BLaER1 (cell line): ENCODE data around the gene TRAF2.
"Not testable (repeated sequence)": the region's sequence is repeated elsewhere in the genome, so short reads cannot be mapped to it uniquely, and the experiment has no call there.

Source experiments
- H3K27ac ChIP-seq: shearing (Covaris generic); formaldehyde crosslinking; 2 replicates; pipeline ENCODE4 v1.8.1; 2022
- H3K27me3 ChIP-seq: shearing (Covaris generic); formaldehyde crosslinking; 2 replicates; pipeline ENCODE4 v1.8.1; 2022
- H3K36me3 ChIP-seq: shearing (Covaris generic); formaldehyde crosslinking; 2 replicates; pipeline ENCODE4 v1.8.1; 2022
- H3K4me1 ChIP-seq: shearing (Covaris generic); formaldehyde crosslinking; 2 replicates; pipeline ENCODE4 v1.8.1; 2022
- H3K4me2 ChIP-seq: shearing (Covaris generic); formaldehyde crosslinking; 2 replicates; pipeline ENCODE4 v1.8.1; 2022
- H3K4me3 ChIP-seq: shearing (Covaris generic); formaldehyde crosslinking; 2 replicates; pipeline ENCODE4 v1.8.1; 2022
- H3K9ac ChIP-seq: shearing (Covaris generic); formaldehyde crosslinking; 2 replicates; pipeline ENCODE4 v1.8.1; 2022
- H3K9me3 ChIP-seq: shearing (Covaris generic); formaldehyde crosslinking; 2 replicates; pipeline ENCODE4 v1.8.1; 2022
- H4K20me1 ChIP-seq: shearing (Covaris generic); formaldehyde crosslinking; 2 replicates; pipeline ENCODE4 v1.8.1; 2022
- Cebpa-rat ChIP-seq: shearing (Covaris generic); IDR thresholded peaks from 2 replicates; pipeline ENCODE4 v1.8.1; 2022

Gene TRAF2

GRCh38 chr9:136858844-136859757 is 27.2 kb upstream of the TRAF2 start:
- peak overlapping the region; percentile 72 for H3K9ac ChIP-seq
- H3K27ac ChIP-seq: peak overlapping the region; percentile 77
- peaks cover 55% of the 10 kb centered on the region for H3K36me3 ChIP-seq

DNA sequence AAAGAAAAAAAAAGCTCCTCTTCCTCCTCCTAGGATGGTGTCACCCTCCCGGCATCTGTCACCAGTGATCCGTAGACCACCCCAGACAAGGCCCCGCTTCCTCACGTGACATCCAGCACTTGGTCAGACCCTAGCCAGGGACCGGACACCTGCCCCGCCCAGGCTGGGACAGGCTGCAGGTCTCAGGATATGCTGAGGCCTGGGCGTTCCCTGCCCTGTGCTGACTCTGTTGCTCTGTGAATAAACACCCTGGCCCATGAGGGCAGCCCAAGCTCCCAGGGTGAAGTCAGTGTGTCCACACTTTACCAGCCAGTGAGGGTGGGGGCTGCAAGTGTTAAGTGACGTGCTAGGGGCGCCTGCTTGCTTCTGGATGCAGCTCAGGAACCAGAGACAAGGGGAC is 25.8 kb upstream of the TRAF2 start:
- Histone ChIP-seq H3K9me3 (no peaks in the 10 kb centered on the region), H3K27me3 (no peaks in the 10 kb centered on the region), H3K4me3 (no peak overlapping the region), H3K4me2 (peak overlapping the region; percentile 95), H3K9ac (peak overlapping the region; percentile 29; the same call in 1 of the 2 replicates), H4K20me1 (peaks cover 100% of the 10 kb centered on the region), H3K36me3 (peaks cover 62% of the 10 kb centered on the region), H3K27ac (0 out of 2 replicates have a peak overlapping the region, but pooled peaks have one; percentile 18), H3K4me1 (peaks cover 86% of the 10 kb centered on the region)
- TF ChIP-seq Cebpa-rat: no peak

More at GRCh38 chr9:136858844-136859757, 27.2 kb upstream of the TRAF2 start:
- Histone ChIP-seq H3K4me1 (peaks cover 87% of the 10 kb centered on the region), H3K9me3 (no peaks in the 10 kb centered on the region), H3K27me3 (no peaks in the 10 kb centered on the region), H3K4me3 (peak overlapping the region; percentile 4), H4K20me1 (peaks cover 100% of the 10 kb centered on the region), H3K4me2 (peak overlapping the region; percentile 95)
- TF ChIP-seq Cebpa-rat: no peak

DNA sequence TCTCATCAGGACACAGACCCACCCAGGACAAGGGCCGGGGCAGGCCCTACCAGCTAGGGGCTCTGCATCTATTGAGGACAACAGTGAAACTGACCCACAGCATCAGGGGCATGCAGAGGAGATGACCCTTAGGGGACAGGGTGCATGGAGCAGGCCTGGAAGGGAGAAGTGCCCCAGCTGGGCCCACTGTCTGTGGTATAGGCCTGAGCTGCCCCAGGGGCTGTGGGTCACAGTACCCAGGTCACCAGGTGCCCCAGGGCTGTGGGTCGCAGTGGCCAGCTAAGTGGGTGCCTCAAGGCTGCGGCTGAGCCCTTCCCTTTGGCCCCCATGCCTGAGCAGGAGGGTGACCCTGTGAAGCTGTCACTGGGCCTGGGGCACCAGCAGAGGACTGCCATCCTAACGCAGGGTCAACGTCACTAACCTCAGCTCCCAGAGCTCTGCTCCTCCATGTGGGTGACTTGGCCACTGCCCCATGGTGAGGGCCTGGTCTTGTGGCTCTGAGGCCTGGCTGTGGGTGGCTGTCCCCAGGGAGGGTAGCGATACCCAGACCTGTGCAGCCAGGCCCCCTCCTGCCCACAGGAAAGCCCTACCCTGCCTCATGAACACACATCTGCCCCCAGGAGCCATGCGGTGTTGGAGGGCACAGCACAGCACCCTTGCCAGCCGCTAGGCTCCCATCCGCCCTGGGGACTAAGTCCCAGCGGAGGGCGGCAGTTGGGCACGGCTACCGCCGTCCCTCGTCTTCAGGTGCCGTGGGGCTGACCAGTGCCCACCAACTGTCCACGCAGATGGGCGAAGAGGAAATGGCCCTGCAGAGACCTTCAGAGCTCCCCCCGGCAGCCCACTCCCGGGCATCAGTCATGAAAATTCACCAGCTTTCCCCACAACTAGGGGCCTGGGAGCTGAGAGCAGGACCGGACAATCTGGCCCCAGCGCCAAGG is 25.1 kb upstream of the TRAF2 start:
- peaks cover 62% of the 10 kb centered on the region for H3K36me3 ChIP-seq
- H3K4me1 ChIP-seq: peaks cover 79% of the 10 kb centered on the region

DNA sequence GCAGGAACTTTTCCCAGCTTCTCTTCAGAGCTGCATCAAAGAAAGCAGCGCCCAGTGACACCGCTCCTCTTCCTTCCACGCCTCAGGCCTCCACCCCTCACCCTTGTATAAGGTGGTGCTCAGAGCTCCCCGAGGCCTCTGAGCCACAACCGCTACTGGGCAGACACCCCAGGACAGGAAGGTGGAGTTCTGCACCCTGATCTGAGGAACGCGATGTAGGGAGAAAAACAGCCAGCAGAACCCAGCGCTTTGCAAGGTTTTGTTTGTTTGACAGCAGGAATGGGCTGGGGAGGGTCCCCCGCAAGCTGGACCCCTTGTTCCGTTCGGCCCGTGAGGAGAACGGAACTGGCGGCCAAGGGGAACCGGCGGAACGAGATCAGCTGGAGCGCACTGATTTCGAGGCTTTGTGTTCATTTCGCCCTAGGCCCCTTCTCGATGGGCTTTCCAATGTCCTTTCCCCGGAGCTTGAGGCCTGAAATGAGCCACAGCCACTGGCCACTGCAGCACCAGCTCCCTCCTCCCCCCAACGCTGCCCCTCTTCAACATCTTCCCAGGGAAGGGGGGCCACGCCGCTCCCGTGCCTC is 24.4 kb upstream of the TRAF2 start:
- Histone ChIP-seq H3K36me3 (peaks cover 60% of the 10 kb centered on the region), H3K27ac (no peak overlapping the region), H3K4me3 (no peak overlapping the region), H3K4me2 (peak overlapping the region; percentile 95; the same call in 1 of the 2 replicates), H3K27me3 (no peaks in the 10 kb centered on the region), H3K9ac (peak overlapping the region; percentile 29; the same call in 1 of the 2 replicates), H4K20me1 (peaks cover 86% of the 10 kb centered on the region), H3K4me1 (peaks cover 76% of the 10 kb centered on the region), H3K9me3 (peaks cover 1% of the 10 kb centered on the region; the same call in 1 of the 2 replicates)
- TF ChIP-seq Cebpa-rat: no peak

More for the DNA sequence above, 25.1 kb upstream of the TRAF2 start:
- no peak for TF ChIP-seq Cebpa-rat
- H3K9me3 ChIP-seq: no peaks in the 10 kb centered on the region
- H4K20me1 ChIP-seq: peaks cover 93% of the 10 kb centered on the region
- 0 out of 2 replicates have a peak overlapping the region, but pooled peaks have one; percentile 18 for H3K27ac ChIP-seq
- H3K9ac ChIP-seq: peak overlapping the region; percentile 29; the same call in 1 of the 2 replicates
- no peak overlapping the region for H3K4me3 ChIP-seq
- H3K27me3 ChIP-seq: no peaks in the 10 kb centered on the region
- H3K4me2 ChIP-seq: peak overlapping the region; percentile 95; the same call in 1 of the 2 replicates

- TF ChIP-seq Cebpa-rat: no peak
- Histone ChIP-seq H3K27me3 (no peaks in the 10 kb centered on the region), H3K27ac (no peak overlapping the region), H3K4me1 (peaks cover 73% of the 10 kb centered on the region), H4K20me1 (peaks cover 75% of the 10 kb centered on the region), H3K36me3 (peaks cover 58% of the 10 kb centered on the region), H3K9ac (no peak overlapping the region), H3K4me2 (no peak overlapping the region), H3K4me3 (no peak overlapping the region), H3K9me3 (peaks cover 12% of the 10 kb centered on the region; the same call in 1 of the 2 replicates)
Observed at GRCh38 chr9:136862849-136863622, 23.3 kb upstream of the TRAF2 start.

GRCh38 chr9:136863623-136864273 is 22.6 kb upstream of the TRAF2 start:
- H3K4me1 ChIP-seq: peaks cover 66% of the 10 kb centered on the region
- peaks cover 12% of the 10 kb centered on the region; the same call in 1 of the 2 replicates for H3K9me3 ChIP-seq
- H3K4me2 ChIP-seq: peak overlapping the region; percentile 94; the same call in 1 of the 2 replicates
- no peak overlapping the region for H3K4me3 ChIP-seq
- no peak for TF ChIP-seq Cebpa-rat
- H3K27ac ChIP-seq: no peak overlapping the region
- H4K20me1 ChIP-seq: peaks cover 68% of the 10 kb centered on the region
- H3K36me3 ChIP-seq: peaks cover 59% of the 10 kb centered on the region
- no peaks in the 10 kb centered on the region for H3K27me3 ChIP-seq
- peak overlapping the region; percentile 92; the same call in 1 of the 2 replicates for H3K9ac ChIP-seq

GRCh38 chr9:136865041-136865767 is 21.1 kb upstream of the TRAF2 start:
- Histone ChIP-seq H3K4me3 (peak overlapping the region; percentile 81), H3K4me1 (peaks cover 51% of the 10 kb centered on the region), H3K4me2 (peak overlapping the region; percentile 94), H3K9me3 (peaks cover 19% of the 10 kb centered on the region), H3K36me3 (peaks cover 64% of the 10 kb centered on the region), H4K20me1 (peaks cover 53% of the 10 kb centered on the region), H3K27ac (peak overlapping the region; percentile 94), H3K27me3 (no peaks in the 10 kb centered on the region), H3K9ac (peak overlapping the region; percentile 92)
- no peak for TF ChIP-seq Cebpa-rat

DNA sequence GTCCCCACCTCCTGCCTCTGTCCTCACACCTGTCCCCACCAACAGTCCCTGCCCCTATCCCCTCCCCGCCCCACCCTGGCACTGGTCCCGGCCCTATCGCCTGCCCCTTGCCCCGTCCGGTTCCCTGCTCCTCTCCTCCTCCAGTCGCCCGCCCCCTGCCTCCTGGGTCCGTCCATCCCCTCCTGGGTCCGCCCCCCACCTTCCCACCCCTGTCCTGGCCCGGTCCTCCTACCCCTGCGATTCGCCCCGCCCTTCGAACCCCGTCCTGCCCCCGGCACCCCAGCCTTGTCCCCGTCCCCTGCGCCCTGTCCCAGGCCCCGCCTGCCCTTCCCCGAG is 20.6 kb upstream of the TRAF2 start:
- Histone ChIP-seq H3K27ac (peak overlapping the region; percentile 94), H3K4me2 (peak overlapping the region; percentile 94), H3K9ac (peak overlapping the region; percentile 92), H3K4me3 (peak overlapping the region; percentile 81), H4K20me1 (peaks cover 48% of the 10 kb centered on the region), H3K36me3 (peaks cover 63% of the 10 kb centered on the region), H3K27me3 (no peaks in the 10 kb centered on the region), H3K9me3 (peaks cover 24% of the 10 kb centered on the region), H3K4me1 (peaks cover 46% of the 10 kb centered on the region)
- no peak for TF ChIP-seq Cebpa-rat

GRCh38 chr9:136866898-136867421 is 19.4 kb upstream of the TRAF2 start:
- H3K27me3 ChIP-seq: not testable (repeated sequence)
- Histone ChIP-seq H3K36me3 (peaks cover 56% of the 10 kb centered on the region), H3K27ac (peak overlapping the region; percentile 94), H3K4me2 (peak overlapping the region; percentile 94), H3K4me1 (peaks cover 34% of the 10 kb centered on the region), H3K4me3 (peak overlapping the region; percentile 81), H3K9ac (peak overlapping the region; percentile 92), H4K20me1 (peaks cover 36% of the 10 kb centered on the region), H3K9me3 (peaks cover 37% of the 10 kb centered on the region)
